ENCODE results near the gene DOK3. TPM values are rescaled to one million over a fixed set of nuclear protein-coding genes. Genes with fewer than 3 reads are reported as not detected.

Gene DOK3
- total and polyA plus RNA-seq, 10 donors = 69.9 to 231 (median 142) TPM

DNA sequence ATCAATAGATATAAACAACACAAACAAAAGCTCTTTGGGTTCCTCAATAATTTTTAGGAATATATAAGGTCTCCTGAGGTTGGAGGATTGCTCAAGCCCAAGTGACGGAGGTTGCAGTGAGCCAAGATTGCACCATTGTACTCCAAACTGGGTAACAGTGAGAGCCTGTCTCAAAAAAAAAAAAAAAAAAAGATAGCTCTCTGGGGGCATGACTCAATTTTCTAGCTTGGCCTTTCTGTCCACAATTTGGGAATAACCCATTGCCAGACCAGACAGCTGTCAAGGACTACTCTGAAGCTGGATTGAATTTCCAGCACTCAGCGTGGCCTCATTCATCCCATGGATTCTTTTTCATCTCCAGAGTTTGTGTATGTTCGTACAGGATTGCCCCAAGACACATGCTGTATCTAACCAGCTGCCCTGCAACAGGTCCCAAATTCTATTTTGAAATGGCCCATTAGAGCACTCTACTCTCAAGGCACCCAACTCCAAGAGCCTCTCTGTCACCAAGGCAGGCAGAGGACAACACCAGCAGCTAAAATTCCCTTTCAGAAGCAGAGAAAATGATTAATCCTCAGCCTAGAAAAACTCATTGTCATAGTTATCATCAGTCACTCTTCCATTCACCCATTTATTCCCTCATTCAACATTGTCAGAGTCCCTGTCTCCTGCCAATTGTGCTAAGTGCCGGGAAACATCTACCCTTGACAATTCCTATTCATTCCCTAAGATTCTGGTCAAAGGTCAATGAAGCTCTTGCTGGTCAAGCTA, 36.0 kb upstream of the DOK3 start:
- H3K9me3 ChIP-seq = no peaks in the 10 kb centered on the region
- peaks cover 0 to 38% (median 4%) of the 10 kb centered on the region in 6 donors for H3K36me3 ChIP-seq
- peak overlapping the region; percentile 14 to 82 (median 67) for H3K27ac ChIP-seq
- peaks cover 10 to 93% (median 44%) of the 10 kb centered on the region in 6 donors for H3K4me1 ChIP-seq
- no peak for TF ChIP-seq POLR2A (IDR thresholded peaks at IDR 0.05)
- TF ChIP-seq POLR2AphosphoS5 (IDR thresholded peaks at IDR 0.05) = peak in 1 of 3 donors; percentile 28
- no peak for TF ChIP-seq CTCF (IDR thresholded peaks at IDR 0.05 in 8 of 11, conservative IDR thresholded peaks at IDR 0.05 in 3 of 11)
- H3K27me3 ChIP-seq (replicated peaks in 1 of 7) = no peaks in the 10 kb centered on the region
- 63 to 86% (median 73%) methylated on average over 4 of the region's 4 CpGs for WGBS, 5 donors
- no peak for DNase-seq
- intact Hi-C loops (cut with DNase I; ENCODE audit: low total_unique reads) = no loop called here
- no peak overlapping the region for H3K4me3 ChIP-seq

GRCh38 chr5:177542816-177543465, 33.3 kb upstream of the DOK3 start:
- 95 to 99% (median 97%) methylated on average over 4 of the region's 4 CpGs for WGBS, 5 donors
- peak overlapping the region in 1 of 8 donors; percentile 0 for H3K27ac ChIP-seq
- peaks cover 10 to 95% (median 44%) of the 10 kb centered on the region in 6 donors for H3K4me1 ChIP-seq

DNA sequence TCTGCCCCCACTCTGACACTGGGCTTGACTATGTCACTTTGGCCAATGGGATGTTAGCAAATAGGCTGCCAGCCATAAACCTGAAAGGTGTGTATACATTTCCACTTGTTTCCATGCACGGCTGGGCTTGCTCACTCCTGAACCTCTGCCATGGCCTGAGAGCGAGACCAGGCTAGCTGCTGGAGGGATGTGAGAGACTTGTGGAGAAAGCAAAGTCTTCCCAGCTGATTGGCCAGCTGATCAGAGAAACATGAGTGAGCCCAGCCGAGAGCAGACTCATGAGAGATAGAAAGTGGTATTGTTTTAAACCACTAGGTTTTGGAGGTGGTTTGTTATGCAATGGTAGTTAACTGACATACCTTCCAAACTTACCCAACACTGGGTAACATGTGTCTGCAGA, 30.8 kb upstream of the DOK3 start:
- peaks cover 4 to 90% (median 36%) of the 10 kb centered on the region in 6 donors for H3K4me1 ChIP-seq
- no peak for DNase-seq
- intact Hi-C loops (cut with DNase I; ENCODE audit: low total_unique reads) = no loop called here
- WGBS, 5 donors = 61 to 91% (median 78%) methylated on average over 3 of the region's 3 CpGs
- peaks cover 0 to 66% (median 33%) of the 10 kb centered on the region in 6 donors for H3K36me3 ChIP-seq
- no peak for TF ChIP-seq POLR2A (IDR thresholded peaks at IDR 0.05)
- no peak overlapping the region for H3K4me3 ChIP-seq
- peak overlapping the region in 1 of 8 donors; percentile 2 for H3K27ac ChIP-seq
- H3K9me3 ChIP-seq = no peaks in the 10 kb centered on the region
- no peaks in the 10 kb centered on the region for H3K27me3 ChIP-seq (replicated peaks in 1 of 7)

More at GRCh38 chr5:177542816-177543465, 33.3 kb upstream of the DOK3 start:
- Histone ChIP-seq H3K9me3 (no peaks in the 10 kb centered on the region), H3K4me3 (no peak overlapping the region), H3K36me3 (peaks cover 0 to 46% (median 12%) of the 10 kb centered on the region in 6 donors), H3K27me3 (replicated peaks in 1 of 7) (no peaks in the 10 kb centered on the region)
- DNase-seq = no peak
- intact Hi-C loops (cut with DNase I; ENCODE audit: low total_unique reads) = no loop called here
- TF ChIP-seq POLR2A (IDR thresholded peaks at IDR 0.05) (no peak), CTCF (IDR thresholded peaks at IDR 0.05 in 8 of 11, conservative IDR thresholded peaks at IDR 0.05 in 3 of 11) (no peak), POLR2AphosphoS5 (IDR thresholded peaks at IDR 0.05) (no peak)

- H3K4me3 ChIP-seq = no peak overlapping the region
- H3K27ac ChIP-seq = peak overlapping the region in 1 of 8 donors; percentile 21
- H3K27me3 ChIP-seq (replicated peaks in 1 of 7) = no peaks in the 10 kb centered on the region
- intact Hi-C loops (cut with DNase I; ENCODE audit: low total_unique reads) = no loop called here
- no peaks in the 10 kb centered on the region for H3K9me3 ChIP-seq
- 47 to 95% (median 67%) methylated on average over 2 of the region's 2 CpGs for WGBS, 5 donors
- DNase-seq = no peak
- peaks cover 0 to 77% (median 40%) of the 10 kb centered on the region in 6 donors for H3K36me3 ChIP-seq
- peaks cover 0 to 80% (median 27%) of the 10 kb centered on the region in 6 donors for H3K4me1 ChIP-seq
- TF ChIP-seq POLR2AphosphoS5 (IDR thresholded peaks at IDR 0.05) (no peak), POLR2A (IDR thresholded peaks at IDR 0.05) (no peak), CTCF (IDR thresholded peaks at IDR 0.05 in 8 of 11, conservative IDR thresholded peaks at IDR 0.05 in 3 of 11) (no peak)
Measured at GRCh38 chr5:177539411-177539810, 29.8 kb upstream of the DOK3 start.
